ENCODE measurements around the gene EPHA2. TPM values are rescaled to one million over a fixed set of nuclear protein-coding genes. Genes with fewer than 3 reads are reported as not detected.

Gene EPHA2
- total and polyA plus RNA-seq, 4 donors: 17.5 to 35.6 (median 20.5) TPM

DNA sequence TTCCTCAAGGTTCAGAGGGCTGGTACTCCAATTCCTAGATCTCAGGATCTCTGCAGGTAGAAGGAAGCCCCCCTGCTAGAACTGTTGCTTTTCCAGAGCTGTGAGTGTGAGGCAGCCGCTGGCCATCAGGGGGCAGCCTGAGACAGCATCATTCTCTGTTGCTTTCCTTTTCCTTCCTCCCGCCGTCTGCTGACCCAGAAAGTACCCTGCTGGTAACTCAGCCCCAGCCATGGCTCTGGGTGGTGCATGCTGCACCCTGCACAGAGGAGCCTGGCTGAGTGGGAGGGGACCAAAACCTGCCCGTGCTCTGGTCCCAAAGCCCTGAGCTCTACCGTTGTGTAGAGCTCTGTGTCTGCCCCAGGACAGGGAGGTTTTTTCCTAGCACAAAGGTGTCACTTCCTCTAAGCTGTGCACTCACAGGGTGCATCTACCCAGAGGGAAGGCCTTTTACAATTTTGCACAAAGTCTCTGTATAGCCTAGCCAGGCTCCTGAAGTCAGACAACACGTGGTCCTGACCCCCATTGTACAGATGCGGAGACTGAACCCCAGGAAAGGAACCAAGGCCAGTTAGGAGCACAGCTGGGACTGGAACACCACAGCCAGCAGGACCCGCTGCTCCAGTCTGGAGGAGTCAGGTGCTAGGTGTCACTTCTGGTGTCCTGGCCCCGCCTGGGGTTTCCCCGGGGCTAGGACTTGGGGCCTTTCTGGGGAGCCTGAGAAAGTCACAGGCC lies 76.8 kb downstream of the EPHA2 start:
- Histone ChIP-seq H3K36me3 (ENCODE audit: control insufficient read depth in 4 of 4, insufficient read depth in 4 of 4, low read length in 4 of 4) (no peaks in the 10 kb centered on the region), H3K27me3 (ENCODE audit: control insufficient read depth in 3 of 3, insufficient read depth in 3 of 3, low read length in 2 of 3) (peaks cover 0 to 4% (median 4%) of the 10 kb centered on the region in 3 donors), H3K27ac (ENCODE audit: low read depth in 1 of 2, low read length in 1 of 2) (no peak overlapping the region), H3K9ac (ENCODE audit: insufficient read depth in 1 of 2, low read length in 2 of 2) (no peak overlapping the region), H3K4me3 (no peak overlapping the region), H3K9me3 (ENCODE audit: control insufficient read depth in 4 of 4, insufficient read depth in 3 of 4, low read length in 3 of 4) (no peaks in the 10 kb centered on the region), H3K4me1 (ENCODE audit: control insufficient read depth in 5 of 5, insufficient read depth in 5 of 5, low read length in 5 of 5) (peaks cover 0 to 4% (median 2%) of the 10 kb centered on the region in 5 donors)
- DNase-seq: peak; percentile 85 to 86 (median 85)
- WGBS, 2 donors: 38 to 40% methylated on average over 10 of the region's 10 CpGs
- TF ChIP-seq, protein P1, sequence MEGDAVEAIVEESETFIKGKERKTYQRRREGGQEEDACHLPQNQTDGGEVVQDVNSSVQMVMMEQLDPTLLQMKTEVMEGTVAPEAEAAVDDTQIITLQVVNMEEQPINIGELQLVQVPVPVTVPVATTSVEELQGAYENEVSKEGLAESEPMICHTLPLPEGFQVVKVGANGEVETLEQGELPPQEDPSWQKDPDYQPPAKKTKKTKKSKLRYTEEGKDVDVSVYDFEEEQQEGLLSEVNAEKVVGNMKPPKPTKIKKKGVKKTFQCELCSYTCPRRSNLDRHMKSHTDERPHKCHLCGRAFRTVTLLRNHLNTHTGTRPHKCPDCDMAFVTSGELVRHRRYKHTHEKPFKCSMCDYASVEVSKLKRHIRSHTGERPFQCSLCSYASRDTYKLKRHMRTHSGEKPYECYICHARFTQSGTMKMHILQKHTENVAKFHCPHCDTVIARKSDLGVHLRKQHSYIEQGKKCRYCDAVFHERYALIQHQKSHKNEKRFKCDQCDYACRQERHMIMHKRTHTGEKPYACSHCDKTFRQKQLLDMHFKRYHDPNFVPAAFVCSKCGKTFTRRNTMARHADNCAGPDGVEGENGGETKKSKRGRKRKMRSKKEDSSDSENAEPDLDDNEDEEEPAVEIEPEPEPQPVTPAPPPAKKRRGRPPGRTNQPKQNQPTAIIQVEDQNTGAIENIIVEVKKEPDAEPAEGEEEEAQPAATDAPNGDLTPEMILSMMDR (IDR thresholded peaks at IDR 0.05; ENCODE audit: control extremely low read depth, extremely low read depth): peak; percentile 96
- peak; percentile 54 for ATAC-seq (ENCODE audit: insufficient read depth, low FRiP score)

DNA sequence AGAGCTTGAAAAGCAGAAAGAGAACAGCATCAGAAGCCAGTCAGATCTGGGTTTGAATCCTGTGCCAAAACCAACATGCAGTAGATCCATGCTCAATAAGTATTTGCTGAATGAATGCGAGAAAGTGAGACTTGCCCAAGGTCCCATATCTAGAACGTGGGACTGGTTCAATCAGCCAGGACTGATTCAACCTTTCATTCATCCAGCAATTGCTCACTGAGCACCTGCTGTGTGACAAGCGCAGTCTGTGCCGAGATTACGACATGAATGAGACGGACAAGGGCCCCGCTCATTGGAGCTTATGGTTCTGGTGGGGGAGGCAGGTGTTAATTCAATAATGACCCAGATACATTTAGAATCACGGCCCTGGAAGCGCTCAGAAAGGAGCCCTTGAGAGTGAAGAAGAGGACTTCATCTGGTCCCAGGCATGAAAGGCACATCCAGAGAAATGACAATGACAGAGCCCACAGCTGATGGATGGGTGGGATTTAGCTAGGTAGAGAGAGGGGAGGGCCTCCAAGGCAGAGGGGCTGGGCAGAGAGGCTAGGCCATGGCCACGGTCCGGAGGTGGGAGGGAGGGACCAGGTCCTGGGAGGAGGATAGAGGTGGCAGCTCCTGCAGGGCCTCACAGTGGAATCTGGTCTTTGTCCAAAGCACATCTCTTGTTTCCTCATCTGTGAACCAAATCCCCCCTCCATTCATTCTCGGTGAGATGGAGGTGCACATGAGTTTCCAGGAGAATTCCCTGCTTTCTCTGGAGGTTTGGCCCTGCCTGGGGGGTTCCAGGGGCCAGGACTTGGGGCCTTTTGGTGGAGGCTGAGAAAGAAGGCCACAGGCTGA lies 78.2 kb downstream of the EPHA2 start:
- H3K9ac ChIP-seq (ENCODE audit: insufficient read depth in 1 of 2, low read length in 2 of 2): no peak overlapping the region
- no peaks in the 10 kb centered on the region for H3K36me3 ChIP-seq (ENCODE audit: control insufficient read depth in 4 of 4, insufficient read depth in 4 of 4, low read length in 4 of 4)
- TF ChIP-seq, protein P1 (IDR thresholded peaks at IDR 0.05; ENCODE audit: control extremely low read depth, extremely low read depth): no peak
- peaks cover 0 to 12% (median 6%) of the 10 kb centered on the region in 3 donors for H3K27me3 ChIP-seq (ENCODE audit: control insufficient read depth in 3 of 3, insufficient read depth in 3 of 3, low read length in 2 of 3)
- no peak overlapping the region for H3K27ac ChIP-seq (ENCODE audit: low read depth in 1 of 2, low read length in 1 of 2)
- ATAC-seq (ENCODE audit: insufficient read depth, low FRiP score) (no peak), DNase-seq (no peak)
- no peaks in the 10 kb centered on the region for H3K9me3 ChIP-seq (ENCODE audit: control insufficient read depth in 4 of 4, insufficient read depth in 3 of 4, low read length in 3 of 4)
- H3K4me1 ChIP-seq (ENCODE audit: control insufficient read depth in 5 of 5, insufficient read depth in 5 of 5, low read length in 5 of 5): peaks cover 0 to 10% (median 2%) of the 10 kb centered on the region in 5 donors
- 88 to 89% methylated on average over 12 of the region's 12 CpGs for WGBS, 2 donors
- no peak overlapping the region for H3K4me3 ChIP-seq

DNA sequence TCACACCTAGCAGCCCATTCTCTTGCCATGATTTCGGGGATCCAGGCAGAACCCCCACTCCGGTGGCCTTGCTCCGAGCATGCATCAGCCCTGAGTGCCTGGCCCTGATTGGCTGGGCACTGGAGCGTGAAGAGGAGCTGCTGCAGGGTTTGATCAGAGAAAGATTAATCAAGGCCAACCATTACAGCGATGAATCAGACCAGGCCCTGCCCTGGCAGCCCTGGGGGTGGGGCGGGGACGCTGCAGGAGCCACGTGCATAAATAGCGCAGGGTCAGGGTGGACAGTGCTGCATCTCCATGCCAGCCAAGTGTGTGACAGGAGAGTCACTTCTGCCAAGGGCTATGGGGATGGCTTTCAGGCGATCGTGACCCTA lies 79.0 kb downstream of the EPHA2 start:
- ATAC-seq (ENCODE audit: insufficient read depth, low FRiP score) (no peak), DNase-seq (no peak)
- WGBS, 2 donors: 90 to 93% methylated on average over 11 of the region's 11 CpGs
- TF ChIP-seq, protein P1 (IDR thresholded peaks at IDR 0.05; ENCODE audit: control extremely low read depth, extremely low read depth): no peak
- Histone ChIP-seq H3K4me3 (no peak overlapping the region), H3K9ac (ENCODE audit: insufficient read depth in 1 of 2, low read length in 2 of 2) (no peak overlapping the region), H3K27ac (ENCODE audit: low read depth in 1 of 2, low read length in 1 of 2) (no peak overlapping the region), H3K9me3 (ENCODE audit: control insufficient read depth in 4 of 4, insufficient read depth in 3 of 4, low read length in 3 of 4) (no peaks in the 10 kb centered on the region), H3K36me3 (ENCODE audit: control insufficient read depth in 4 of 4, insufficient read depth in 4 of 4, low read length in 4 of 4) (no peaks in the 10 kb centered on the region), H3K4me1 (ENCODE audit: control insufficient read depth in 5 of 5, insufficient read depth in 5 of 5, low read length in 5 of 5) (peaks cover 0 to 10% (median 2%) of the 10 kb centered on the region in 5 donors), H3K27me3 (ENCODE audit: control insufficient read depth in 3 of 3, insufficient read depth in 3 of 3, low read length in 2 of 3) (peaks cover 4 to 12% (median 6%) of the 10 kb centered on the region in 3 donors)

Measured in lung (tissue), 12 donors.